T follicular helper cell (primary cell): ENCODE data around the gene TPK1.
"Not testable (repeated sequence)": the region's sequence is repeated elsewhere in the genome, so short reads cannot be mapped to it uniquely, and the experiment has no call there.

Experiments used
- DNase-seq: peaks from one replicate; pipeline ENCODE4 v3.0.0-alpha.2; 2020; ENCODE audit warnings: low read depth

TPK1 gene

DNA sequence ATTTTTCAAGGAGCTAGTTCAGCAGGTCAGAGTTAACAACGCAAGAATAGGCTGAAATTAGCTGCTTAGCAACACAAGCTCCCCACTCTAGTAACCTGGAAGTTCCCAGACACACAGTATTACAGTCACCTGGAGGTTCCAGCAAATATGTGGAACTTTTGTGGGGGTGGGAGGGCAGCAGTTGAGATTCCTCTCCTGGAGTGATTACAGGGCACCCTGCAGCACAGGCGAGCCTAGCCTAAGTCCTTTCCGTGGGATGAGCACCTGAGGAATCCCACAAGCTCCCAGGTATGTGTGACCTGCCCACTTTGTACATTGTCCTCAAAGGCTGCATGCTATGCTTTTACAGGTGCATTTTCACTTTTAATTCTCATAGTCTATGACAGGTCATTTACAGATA, 13.6 kb downstream of the TPK1 start:
- no peak for DNase-seq

DNA sequence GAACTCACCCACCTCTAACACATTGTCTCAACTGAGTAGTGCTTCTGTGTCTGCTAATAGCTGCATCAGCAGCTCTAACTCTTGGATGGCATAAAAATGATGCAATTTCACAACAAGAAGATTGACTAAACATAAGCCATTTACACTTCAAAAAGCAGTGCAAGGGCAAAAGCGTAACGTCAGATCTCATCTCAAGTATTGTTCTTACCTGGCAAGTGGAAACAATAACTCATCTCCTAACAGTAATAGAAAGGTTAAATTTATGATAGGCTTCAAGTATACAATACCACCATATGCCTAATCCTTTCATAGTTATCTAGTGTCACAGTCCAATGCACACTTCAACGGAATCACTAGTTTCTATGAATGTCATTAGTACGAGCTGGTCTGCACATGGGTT, 14.8 kb downstream of the TPK1 start:
- DNase-seq = no peak

DNA sequence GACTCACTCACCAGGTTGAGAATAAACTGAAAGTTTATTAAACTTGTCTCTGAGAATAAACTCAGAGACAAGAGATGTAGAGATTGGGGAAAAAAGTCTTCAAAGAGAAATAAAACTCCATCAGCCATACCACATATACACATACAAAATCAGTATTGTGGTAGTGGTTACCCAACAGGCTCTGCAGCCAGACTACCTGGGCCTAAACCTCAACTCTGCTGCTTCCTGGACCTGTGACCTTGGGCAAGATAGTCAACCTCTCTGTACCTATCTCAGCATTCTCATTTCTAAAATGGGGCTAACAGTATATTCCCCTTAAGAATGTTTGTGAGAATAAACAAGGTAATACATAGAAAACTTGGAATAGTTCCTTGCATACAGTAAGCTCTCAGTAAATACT, 15.3 kb downstream of the TPK1 start:
- DNase-seq = no peak

DNA sequence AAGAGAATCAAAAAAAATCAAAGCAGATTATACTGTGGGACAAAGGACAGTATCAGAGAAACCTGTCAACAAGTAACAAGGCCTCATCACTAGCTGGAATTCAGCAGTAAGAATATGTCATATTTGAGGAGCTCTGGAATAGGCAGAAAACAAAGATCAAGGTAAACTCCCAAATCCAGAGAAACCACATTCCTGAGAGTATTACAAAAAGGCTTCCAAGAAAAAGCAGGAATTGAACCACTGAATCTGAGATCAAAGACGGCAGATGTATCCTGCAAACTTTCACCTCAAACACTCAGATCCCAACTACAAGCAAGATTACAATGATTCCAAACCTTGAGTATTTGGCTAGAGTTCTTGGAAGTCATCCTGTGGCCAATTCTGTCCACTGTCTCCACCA, 16.3 kb downstream of the TPK1 start:
- no peak for DNase-seq

DNA sequence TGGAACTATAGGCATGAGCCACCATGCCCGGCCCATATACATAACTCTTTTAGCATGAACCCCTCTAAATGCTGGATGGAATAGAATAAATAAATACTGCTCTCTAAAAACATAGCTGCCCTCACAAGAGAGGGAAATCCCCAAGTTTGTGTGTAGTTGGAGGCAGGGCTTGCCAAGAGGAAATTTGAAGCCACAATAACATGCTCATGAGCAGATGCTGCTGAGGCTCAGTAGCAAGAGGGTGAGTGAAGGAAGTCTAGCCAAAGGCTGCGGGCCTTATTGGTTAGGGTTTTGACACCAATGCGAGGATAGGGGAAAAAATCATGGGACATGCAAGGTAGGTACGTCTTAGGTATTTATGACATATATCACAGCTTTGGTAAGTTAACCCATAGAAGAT, 17.3 kb downstream of the TPK1 start:
- peak; percentile 56 for DNase-seq

DNA sequence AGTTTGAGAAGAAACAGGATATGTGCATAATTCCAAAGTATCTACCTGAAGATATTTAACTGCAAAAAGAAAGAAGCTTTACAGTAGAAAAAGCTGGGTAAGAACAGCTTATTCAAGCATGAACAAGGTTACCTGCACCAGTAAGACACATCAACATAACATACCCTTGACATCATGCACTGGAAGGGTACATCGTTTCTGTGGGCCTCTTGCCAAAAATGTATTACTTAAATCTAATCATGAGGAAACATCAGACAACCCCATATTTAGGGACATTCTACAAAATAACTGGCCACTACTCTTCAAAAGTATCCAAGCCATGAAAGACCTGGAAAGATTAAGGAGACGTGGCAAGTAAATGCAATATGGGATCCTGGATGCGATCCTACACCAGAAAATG, 18.9 kb downstream of the TPK1 start:
- DNase-seq = no peak

DNA sequence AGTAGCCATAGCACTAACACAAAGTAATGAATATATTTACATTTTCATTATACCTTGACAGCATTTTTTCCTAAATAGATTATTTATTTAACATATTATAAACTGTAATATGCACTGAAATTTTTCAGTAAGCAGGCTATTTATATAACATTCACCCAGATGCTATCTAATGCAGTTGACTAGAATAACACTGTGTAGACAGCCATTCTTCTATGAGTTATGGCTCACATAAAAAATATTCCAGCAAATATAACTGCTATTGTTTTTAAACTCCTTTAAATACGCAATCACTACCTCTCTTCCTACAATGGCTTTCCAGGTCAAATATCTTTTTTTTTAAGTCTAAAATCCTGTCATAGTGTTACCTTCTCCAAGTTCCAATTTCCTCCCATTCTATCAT, 21.6 kb downstream of the TPK1 start:
- DNase-seq = no peak

DNA sequence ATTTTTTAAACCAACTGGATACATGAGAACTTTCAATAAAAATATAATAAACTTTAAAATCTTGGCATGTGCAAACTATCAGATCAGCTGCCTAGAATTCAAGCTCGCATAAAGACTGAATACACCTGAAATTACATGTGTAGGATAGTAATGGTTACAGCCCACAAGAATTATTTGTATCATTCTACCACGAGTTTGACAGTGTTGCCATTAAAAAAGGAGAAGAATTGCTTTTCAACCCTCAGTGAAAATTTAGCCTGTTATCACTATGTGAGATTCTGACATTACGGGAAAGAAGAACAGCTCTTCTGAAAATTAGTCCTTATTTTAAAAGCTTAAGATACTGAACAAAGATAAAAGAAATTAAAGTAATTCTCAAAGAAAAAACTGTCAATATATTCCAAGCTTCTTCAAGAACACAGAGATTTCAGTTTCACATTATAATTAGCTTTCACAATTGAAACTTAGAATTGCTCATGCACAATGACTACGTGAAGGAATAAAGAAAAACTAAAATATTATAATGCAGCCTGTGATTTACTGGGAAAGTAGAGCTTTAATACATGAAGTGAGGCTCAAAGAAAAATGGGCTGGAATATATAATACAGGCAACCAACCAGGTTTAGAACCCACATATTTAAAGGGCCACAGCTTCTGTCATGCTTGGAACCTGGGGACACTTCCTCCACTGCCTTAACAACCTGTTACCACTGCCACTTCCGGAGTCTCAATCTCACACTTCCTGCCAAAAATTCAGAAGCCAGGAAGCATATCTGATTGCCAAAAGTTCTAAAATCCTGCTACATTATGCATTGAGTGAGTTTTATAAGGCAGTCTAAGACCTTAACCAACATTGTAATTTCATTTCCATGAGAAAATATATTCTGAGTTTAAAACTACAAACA, 23.2 kb downstream of the TPK1 start:
- peak; percentile 10 for DNase-seq

DNA sequence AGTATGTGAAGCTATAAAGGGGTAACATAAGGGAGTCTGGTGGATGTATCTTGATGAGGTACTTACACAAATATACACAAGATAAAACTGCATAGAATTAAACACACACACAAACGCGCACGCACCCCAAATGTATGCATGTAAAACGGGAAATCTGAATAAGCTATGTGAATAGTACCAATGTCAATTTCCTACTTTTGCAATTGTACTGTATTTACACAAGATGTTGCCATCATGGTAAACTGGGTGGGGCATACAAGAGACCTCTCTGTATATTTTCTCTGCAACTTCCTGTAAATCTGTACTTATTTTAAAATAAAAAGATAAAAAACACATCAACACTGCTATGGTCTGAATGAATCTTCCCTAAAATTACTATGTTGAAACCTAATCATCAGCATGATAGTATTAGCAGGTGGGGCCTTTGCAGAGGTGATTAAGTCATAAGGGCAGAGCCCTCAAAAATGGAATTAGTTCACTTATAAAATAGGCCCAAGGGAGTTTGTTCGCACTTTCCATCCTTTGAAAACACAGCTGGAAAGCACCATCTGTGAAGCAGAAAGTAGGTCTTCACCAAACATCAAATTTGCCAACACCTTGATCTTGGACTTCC, 30.1 kb downstream of the TPK1 start:
- no peak for DNase-seq

DNA sequence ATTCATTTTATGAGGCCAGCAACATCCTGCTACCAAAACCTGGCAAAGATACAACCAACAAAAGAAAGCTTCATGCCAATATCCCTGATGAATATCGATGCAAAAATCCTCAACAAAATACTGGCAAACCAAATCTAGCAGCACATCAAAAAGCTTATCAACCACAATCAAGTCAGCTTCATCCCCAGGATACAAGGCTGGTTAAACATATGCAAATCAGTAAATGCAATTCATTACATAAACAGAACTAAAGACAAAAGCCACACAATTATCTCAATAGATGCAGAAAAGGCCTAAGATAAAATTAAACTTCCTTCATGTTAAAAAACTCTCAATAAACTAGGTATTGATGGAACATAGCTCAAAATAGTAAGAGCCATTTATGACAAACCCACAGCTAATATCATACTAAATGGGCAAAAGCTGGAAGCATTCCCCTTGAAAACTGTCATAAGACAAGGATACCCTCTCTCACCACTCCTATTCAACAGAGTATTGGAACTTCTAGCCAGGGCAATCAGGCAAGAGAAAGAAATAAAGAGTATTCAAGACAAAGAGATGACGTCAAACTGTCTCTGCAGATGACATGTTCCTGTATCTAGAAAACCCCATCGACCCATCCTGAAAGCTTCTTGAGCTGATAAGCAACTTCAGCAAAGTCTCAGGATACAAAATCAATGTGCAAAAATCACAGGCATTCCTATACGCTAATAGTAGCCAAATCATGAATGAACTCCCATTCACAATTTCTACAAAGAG, 35.0 kb downstream of the TPK1 start:
- DNase-seq = not testable (repeated sequence)

DNA sequence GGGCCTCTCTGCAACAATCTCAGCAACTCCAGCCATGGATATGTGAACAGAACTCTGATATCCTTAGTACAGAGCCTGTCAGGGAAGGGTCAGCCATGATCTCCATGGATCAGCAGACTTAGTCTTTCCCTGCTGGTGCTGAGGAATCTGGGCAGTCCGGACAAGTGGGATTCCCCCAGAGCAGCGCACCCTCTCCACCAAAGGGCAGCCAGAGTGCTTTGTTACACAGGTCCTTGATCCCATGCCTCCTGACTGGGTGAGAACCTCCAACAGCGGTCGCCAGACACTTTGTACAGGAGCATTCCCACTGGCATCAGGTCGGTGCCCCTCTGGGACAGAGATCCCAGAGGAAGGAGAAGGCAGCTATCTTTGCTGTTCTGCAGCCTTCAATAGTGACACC, 38.9 kb downstream of the TPK1 start:
- DNase-seq = no peak

DNA sequence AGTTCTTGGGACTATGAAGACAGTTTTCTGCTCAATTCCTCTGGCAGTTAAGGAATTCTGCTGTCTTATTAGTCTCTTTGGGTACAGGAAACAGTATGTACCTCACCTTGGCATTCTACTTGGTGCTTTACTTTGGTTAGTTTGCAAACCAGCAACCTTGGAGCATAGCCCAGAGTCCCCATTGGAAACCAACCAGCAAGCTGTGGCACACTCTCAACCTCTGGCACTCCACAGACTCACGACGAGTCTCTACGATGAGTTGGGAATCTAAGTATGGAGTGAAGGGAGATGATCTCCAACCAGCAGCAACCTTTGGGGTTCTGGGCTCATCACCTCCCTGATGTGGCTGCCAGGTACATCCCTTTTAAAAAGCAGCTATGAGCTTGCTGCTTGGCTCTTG, 43.8 kb downstream of the TPK1 start:
- DNase-seq = no peak

DNA sequence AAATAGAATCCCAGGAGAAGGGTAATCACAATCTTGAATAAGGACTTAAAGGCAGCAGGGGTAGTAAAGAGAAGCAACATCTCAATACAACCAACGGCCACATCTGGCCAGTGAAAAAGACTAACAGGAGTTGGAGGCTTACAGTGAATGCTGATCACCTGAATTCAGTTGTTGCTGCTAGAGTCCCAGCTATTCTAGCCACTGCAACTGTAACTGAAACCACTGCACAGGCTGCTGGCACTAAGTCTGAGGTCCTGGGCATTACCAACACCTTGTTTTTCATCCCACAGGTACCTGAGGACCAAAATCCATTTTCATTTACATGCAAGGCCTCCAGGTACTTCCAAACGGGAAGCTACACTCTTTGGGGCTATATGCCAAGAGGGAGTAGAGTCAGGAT, 44.4 kb downstream of the TPK1 start:
- DNase-seq = no peak

DNA sequence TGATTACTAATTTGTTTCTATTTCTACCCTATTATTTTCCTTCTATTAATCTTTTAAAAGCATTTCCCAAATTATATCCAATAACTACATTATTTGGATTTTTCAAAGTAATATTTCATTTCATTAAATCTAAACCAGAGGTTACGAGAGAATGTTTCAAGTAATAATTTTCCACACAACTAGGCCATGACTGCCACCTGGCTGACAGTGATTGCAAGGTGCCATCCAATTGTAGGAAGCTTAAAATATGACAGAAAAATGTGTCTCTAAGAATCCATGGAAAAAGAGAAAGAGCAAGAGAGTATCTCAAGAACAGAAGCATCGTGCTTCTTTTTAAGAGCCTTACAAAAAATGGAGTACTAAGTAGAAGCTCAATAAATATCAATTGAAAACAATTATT, 48.7 kb downstream of the TPK1 start:
- DNase-seq = no peak

DNA sequence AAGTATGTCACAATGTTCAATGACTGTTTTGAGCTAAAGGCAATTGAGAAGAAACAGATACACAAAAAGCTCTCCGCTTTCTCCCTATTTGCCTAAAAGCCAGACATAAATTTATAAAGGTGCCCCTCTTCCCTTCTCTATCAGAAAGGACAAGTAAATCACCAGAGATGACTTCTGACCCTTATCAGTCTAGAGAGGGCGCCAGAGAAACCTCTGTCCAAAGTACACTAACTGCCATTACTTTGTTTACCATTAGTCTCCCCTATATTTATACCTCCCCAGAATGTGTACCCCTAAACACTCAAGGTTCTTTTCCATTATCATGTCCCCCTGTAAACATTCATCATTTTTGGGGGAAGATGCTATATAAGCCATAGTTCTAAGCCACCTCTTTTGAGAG, 49.3 kb downstream of the TPK1 start:
- no peak for DNase-seq

DNA sequence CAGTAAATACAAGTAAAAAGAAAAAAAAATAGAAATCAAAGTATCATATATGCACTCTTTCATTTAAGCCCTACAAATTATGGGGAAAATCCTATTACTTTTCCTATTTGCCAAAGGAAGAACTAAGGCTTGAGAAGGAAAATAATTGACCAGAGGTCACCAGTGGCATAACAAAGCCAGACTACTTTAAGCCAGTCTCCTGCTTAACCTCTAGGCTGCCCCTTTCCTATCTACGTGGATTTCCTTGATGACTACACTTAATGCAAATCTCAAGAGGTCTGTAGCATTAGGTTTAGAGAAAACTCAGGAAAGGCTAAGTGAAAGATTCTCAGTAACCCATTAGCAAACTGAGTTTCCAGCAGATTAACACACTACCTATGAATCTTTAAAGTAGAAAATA, 49.8 kb downstream of the TPK1 start:
- DNase-seq = no peak

DNA sequence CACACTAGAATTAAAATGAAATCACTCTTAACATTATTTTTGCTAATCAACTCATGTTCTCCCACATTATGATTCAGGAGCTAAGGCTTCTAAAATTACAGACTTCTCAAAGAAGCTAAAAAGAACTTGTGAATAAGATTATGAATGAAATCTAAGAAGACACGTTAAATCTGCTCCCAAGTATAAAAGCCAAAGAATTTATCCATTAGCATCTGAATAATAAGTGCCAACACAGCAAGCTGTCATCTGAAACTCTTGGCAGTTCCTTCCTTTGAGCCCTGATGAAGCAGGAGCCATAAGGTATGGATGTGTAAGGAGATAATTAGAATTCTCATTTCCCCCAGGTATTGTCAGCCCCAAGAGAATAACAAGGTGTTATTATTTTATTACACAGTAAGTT, 50.3 kb downstream of the TPK1 start:
- DNase-seq = no peak

DNA sequence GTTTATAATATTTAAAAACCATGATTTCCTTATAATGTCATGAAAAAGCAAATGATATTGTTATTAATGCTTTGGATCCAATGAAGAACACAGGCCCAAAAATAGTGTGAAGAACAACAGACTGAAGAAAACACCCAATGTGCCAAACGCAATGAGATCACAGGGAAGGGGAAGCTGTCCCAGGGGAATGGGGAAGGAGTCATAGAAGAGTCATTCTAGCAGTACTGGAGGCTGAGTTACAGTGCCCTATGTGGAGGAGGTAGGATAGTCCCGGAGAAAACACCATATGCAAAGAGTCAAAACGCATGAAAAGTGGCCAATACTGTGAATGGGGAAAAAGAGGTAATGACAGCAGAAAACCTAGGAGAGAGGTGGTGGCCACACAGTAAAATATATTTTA, 50.9 kb downstream of the TPK1 start:
- DNase-seq = no peak

DNA sequence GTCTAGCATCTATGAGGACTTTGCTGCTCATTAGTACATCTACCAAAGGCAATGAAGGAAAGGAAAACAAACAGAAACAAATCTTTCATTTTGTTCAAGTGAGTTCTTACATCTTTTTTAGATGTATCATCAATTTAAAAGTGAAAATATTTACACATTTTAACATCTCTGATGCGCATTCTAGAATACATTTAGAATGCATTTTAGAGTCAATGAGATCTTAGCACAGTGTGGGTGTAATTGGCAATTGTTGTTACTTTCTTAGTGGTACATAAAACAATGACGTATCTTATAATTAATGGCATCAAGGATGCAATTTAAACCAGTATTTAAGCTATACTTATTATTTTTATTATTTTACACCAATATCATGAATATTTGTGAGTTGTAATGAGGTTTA, 51.4 kb downstream of the TPK1 start:
- no peak for DNase-seq

DNA sequence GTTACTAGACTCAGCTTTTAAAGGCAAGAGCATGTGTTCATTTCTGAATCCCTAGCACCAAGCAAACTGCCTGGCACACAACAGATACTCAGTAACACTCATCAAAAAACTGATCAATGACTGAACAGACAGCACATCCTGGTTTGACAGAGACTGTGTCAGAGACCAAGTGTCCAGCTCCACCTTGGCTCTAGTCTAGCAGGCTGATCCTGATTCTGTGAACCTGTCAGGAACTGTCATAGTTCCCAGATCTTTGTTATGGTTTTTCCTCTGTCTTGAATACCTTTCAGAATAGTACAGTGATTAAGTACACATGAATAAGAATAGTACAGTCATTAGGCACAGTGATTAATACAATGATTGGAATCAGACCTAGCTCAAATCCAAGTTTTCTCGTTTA, 53.0 kb downstream of the TPK1 start:
- DNase-seq = no peak

DNA sequence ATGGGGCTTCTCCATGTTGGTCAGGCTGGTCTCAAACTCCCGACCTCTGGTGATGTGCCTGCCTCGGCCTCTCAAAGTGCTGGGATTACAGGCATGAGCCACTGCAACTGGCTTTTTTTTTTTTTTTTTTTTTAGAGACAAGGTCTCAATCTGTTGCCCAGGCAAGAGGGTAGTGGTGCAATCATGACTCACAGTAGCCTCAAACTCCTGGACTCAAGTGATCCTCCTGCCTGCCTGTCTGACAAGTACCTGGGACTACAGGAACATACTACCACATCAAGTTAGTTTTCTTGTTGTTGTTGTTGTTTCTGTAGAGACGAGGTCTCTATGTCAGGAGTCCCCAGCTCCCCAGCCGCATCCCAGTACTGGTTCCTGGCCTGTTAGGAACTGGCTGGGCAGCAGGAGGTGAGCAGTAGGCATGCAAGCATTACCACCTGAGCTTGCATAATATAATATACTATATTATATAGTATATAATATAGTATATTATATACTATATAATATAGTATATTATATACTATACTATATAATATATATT, 55.7 kb downstream of the TPK1 start:
- DNase-seq = no peak

DNA sequence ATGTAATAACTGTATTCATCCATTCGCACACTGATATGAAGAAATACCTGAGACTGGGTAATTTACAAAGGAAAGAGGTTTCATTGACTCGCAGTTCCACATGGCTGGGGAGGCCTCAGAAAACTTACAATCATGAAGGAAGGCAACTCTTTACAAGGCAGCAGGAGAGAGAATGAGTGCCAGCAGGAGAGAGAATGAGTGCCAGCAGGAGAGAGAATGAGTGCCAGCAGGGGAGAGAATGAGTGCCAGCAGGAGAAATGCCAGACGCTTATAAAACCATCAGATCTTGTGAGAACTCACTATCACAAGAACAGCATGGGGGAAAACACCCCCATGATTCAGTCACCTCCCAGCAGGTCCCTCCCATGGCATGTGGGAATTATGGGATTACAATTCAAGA, 58.0 kb downstream of the TPK1 start:
- not testable (repeated sequence) for DNase-seq
